Bone marrow (tissue), 2 donors: Measurements from ENCODE around the gene ARHGAP31.

Experiments
- DNase-seq, 2 donors: peaks; one replicate each; lab custom pipeline; 2025; lab: John Stamatoyannopoulos, UW

The ARHGAP31 gene

GRCh38 chr3:119395923-119396358, 101.8 kb downstream of the ARHGAP31 start:
- no peak for DNase-seq

DNA sequence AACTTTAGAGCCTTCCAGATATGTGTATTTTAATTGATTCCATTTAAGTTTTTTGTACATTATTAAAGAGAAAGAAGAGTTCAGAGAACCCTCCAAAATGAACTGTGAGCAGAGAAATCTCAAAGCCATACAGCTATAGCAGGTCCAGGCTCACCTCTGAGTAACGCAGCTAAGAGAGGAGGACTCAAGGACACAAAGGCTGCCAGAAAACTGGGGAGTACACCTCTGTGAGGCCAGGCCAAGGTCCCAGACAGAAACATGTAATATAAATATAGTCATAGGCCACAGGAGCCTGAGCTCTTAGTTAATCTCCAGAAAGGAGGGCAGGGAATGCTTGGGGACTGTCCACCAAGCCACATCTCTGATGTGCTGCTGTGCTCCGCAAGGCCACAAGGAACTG, 102.7 kb downstream of the ARHGAP31 start:
- DNase-seq, result no peak

DNA sequence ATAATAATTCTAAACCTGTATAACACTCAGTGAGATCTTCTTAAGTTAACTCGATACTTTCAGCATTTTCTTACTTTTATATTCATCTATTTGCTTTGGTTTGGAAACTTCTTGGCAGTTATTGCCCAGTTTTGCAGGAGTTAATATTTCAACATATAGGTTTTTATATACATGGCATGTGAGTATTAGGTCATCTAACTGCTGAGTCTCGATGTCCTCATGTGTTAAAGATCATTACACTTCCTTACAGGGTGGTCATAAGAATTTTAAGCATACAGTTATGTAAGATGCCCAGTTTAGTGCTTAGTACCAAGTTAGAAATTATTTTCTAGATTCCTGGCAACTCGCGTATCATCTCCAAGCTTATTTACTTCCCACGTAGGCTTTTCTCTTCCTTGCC, 106.3 kb downstream of the ARHGAP31 start:
- DNase-seq, result no peak

DNA sequence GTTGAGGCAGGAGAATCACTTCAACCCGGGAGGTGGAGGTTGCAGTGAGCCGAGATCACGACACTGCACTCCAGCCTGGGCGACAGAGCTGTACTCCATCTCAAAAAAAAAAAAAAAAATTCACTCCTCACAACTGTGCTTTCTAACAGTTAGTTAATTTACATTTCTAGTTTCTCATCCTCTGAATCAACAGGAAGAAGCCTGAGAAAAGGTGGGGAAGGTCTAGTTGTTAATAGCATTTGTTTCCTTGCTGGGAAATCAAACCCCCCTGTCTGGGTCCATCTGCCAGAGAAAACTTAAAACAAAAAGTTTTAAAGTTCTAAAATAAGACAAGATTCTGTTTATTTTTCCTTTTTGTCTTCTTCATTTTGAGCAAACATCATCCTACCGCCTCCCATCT, 106.9 kb downstream of the ARHGAP31 start:
- DNase-seq, result no peak

- no peak for DNase-seq
Observed at GRCh38 chr3:119401503-119402440, 107.6 kb downstream of the ARHGAP31 start.

DNA sequence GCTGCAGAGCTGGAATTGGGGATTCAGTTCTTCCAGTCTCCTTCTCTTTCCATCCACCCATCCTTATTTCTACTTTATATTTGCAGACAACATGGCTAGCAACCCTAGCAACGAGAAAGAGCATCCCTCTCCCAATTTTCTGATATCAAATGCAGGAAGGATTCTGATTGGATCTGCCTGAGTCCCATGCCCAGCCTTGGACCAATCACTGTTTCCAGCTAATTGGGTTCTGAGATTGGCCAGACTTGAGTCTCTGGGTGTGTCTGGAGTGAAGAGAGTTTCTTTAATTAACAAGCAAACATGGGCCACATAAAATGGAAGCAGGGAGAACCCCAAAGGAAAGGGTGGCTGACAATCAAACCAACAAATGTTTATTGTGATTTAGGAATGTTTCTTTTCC, 108.6 kb downstream of the ARHGAP31 start:
- DNase-seq, result no peak

- no peak for DNase-seq
Observed at GRCh38 chr3:119403201-119403600, 109.0 kb downstream of the ARHGAP31 start.

GRCh38 chr3:119405315-119405714, 111.1 kb downstream of the ARHGAP31 start:
- no peak for DNase-seq

DNA sequence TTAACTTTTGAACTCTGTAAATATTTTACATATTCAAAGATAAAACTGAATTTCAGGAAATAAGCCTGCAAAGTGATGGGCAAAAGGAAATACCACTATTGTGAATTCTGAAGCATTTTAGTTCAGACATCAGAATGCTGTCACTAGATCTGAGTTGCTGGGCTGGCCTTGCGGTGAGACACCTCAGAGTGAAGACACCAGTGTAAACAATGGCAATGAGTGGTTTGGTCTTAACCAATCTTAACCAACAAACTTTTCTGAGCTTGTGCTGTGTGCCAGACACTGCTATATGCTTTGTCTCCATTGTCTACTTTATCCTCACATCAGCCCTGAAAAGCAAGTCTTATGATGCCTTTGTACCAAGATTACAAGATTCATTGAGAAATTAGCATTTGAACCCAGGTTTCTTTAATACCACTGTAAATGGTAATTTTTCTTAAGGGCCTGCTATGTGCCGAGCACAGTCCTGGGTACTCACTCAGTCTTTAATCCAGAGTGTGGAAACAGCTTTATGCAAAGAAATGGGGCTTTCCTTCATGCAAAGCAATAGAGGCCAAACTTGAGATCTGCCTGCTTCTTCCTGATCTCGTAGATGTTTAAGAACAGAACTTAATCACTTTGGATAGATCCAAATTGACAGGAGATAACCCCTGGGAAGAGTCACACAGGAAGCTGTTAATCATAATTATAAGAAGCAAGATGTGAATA, 114.2 kb downstream of the ARHGAP31 start:
- DNase-seq, result no peak

DNA sequence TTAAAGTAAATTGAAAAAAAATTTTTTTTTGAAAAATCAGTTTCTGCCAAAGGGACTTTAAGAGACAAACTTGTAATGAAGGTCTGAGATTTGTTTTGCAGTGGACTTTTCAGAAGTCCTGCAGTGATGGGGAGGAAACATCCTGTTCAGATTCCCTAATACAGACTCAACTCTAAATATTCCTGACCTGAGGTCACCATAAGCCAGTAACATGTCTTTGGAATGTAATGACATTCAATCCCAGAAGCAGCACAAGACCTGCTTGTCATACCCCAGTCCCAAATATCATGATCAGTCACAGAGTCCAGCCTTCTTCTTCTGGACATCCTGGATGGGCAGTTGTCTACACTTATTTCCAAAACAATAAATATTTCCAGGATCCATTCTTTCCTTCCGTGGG, 115.7 kb downstream of the ARHGAP31 start:
- DNase-seq, result no peak

- no peak for DNase-seq
Observed at GRCh38 chr3:119413603-119414280, 119.6 kb downstream of the ARHGAP31 start.

- no peak for DNase-seq
Observed at GRCh38 chr3:119416873-119417272, 122.7 kb downstream of the ARHGAP31 start.

GRCh38 chr3:119417771-119418512, 123.8 kb downstream of the ARHGAP31 start:
- no peak for DNase-seq

GRCh38 chr3:119418641-119419040, 124.5 kb downstream of the ARHGAP31 start:
- DNase-seq, result no peak

DNA sequence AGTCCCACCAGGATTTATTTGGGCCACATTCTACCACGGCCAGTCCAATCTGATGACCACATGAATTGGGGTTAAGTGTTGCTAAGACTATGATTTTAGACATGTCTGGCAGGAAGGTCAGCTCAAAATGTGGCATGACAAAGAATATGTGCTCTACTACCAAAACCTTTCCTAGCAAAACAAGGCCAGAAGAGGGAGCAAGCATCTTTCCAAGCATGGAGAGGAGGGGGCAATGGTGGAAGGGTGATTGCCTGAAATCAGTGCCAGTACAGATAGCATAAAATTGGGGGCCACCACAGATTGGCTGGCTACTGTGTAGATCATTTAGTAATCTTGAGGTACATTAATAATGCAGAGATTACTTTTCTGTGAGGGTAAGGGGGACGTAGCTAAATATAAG, 126.0 kb downstream of the ARHGAP31 start:
- no peak for DNase-seq

DNA sequence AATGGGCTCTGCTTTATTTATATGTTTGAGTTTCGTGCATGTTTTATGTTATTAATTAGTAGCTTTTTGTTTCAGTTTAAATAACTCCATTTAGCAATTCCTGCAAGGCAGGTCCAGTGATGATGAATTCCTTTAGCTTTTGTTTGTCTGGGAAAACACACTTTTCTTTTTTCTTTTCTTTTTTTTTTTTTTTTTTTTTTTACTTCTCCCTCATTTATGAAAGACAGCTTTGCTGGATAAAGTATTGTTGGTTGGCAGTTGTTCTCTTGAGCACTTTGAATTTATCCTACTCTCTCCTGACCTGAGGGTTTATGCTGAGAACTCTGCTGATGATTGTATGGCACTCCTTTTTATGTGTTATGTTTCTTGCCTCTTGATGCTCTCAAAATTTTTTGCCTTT, 133.5 kb downstream of the ARHGAP31 start:
- no peak for DNase-seq

DNA sequence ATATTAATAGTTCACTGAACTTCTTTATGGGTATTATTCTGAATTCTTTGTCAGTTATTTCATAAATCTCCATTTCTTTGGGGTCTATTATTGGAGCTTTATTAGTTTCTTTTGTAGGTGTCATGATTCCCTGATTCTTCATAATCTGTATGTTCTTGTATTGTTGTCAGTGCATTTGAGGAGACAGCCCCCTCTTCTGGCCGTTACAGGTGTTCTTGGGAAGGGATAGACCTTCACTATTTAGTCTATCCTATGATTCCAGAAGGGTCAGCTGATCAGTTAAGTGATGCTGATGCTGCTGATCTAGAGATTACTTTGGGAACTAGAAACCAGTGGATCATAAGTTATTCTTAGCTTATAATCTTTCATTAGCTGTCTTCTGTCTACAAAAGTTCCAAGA, 134.4 kb downstream of the ARHGAP31 start:
- DNase-seq, result no peak

DNA sequence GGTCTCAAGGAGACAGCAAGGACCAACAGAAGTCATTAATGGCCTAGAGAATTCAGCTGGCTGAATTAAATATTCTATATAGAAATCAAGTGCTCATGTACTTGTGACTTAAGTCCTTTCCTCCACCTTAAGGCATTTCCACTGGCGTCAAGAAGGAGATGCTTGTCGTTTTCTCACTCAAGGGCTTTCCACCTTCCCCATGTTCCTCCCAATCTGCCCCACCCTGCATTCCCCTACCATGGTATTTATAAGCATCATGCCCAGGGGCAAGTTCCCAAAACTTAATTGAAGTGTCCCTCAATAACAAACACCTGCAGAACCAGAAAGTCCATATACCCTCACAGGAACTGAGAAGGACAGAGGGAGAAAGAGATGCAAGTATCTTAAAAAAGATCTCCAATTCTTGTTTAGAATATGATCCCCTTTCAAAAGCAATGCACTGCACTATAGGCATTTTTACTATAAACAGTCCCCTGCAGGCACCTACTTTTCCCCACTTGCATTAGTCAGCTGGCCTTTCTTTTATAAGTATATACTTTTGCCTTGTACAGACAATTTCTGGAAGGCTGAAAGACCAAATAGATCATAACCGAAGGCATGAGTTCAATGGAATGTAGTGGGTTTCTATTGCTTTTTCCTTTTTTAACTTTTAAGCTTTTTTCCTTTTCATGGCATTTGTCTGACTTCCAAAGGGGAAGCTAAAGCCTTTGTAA, 139.6 kb downstream of the ARHGAP31 start:
- no peak for DNase-seq

DNA sequence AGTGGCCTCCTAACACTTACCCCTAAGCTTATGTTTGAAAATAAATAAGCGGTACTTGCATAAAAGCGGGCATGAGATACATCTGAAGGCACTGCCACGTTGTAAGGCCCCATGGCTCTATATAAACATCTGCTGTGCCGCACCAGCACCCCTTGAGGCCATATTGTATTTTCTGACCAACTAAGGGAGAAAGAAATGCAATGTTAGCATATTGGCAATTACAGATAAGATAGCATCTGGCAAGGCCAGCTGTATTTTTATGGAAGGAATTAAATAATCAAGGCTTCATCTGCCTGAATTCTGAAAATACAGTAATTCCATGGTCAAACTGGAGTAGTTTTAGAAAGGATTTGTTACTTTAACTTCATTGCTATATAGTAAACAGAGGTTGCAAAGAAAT, 140.5 kb downstream of the ARHGAP31 start:
- DNase-seq, result no peak

DNA sequence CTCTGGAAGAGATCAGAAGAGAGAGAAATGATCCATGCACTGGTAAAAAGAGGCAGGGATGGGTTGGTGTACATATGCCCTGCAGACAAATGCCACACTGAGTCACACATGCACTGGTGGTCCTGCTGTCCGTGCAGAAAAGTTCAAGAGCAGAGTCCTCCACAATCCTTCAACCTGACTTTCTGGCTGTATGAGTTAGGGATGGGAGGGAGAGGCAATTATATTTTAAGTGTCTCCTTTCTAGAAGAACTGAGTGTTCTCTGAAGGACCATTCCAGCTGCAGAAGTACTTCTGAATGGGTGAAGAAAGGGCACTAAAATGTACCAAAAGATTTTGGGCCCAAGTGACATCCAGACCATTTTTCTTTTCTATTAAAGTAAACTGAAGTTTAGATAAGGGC, 142.8 kb downstream of the ARHGAP31 start:
- DNase-seq, result no peak

DNA sequence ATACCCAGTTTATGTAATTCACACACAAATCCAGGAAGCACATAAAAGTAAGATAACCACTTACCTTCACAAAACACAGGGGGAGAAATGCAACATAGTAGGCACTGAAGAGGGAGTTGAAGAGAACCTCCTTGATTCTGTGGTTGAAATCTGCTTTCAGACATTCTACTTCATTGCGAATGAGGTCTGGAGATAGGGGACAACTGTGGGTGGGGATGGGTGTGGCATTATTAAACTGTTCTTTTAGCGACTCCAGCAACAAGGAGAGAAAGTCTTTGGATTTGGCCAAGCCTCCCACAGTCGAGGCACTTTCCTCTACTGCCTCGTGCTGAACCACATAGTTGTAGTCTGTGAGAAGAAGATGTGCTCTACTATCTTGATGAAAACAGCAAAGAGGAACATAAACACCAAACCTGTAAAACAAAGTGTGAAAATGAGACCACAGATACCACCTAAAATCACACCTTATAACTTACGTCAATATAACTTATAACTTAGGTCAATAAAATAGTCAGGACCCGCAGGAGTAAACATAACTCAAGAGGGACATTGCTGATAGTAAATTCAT, 143.6 kb downstream of the ARHGAP31 start:
- DNase-seq, result no peak
